KBM-7 (cell line): ENCODE data around the gene CLDN7.

Source experiments
- DNase-seq: peaks from one replicate; pipeline ENCODE4 v3.0.0-alpha.2; 2015
- in situ Hi-C: fragments of 300-500 bp; cut with MboI; formaldehyde crosslinking; loops from 2 replicates; pipeline ENCODE4 v1.14.3; 2020; ENCODE audit warnings: low sequenced_read_pairs, low pct_unique_long_range_greater_than_20kb, mixed read lengths

The CLDN7 gene

GRCh38 chr17:7262192-7262934 lies at the start of gene CLDN7:
TSS of gene CLDN7 (minus strand) at chr17:7262478. CDS start at chr17:7262043, 435 bp downstream.
- DNase-seq = no peak
- in situ Hi-C loops = no loop called here

- DNase-seq = no peak
- in situ Hi-C loops = no loop called here
Observed at GRCh38 chr17:7311110-7311705, 48.9 kb upstream of the CLDN7 start.

- no peak for DNase-seq
- in situ Hi-C loops = no loop called here
Observed at GRCh38 chr17:7309628-7310027, 47.4 kb upstream of the CLDN7 start.

- in situ Hi-C loops = no loop called here
- DNase-seq = peak; percentile 85
Observed at GRCh38 chr17:7308625-7309433, 46.6 kb upstream of the CLDN7 start.

GRCh38 chr17:7307686-7308624 lies 45.7 kb upstream of the CLDN7 start:
- in situ Hi-C loops = no loop called here
- no peak for DNase-seq

GRCh38 chr17:7306911-7307685 lies 44.8 kb upstream of the CLDN7 start, which contains the start of gene EIF5A:
TSS of gene EIF5A (plus strand) at chr17:7307628. CDS start at chr17:7309636, 2,008 bp downstream.
- peak; percentile 99 for DNase-seq
- in situ Hi-C loops = no loop called here

- in situ Hi-C loops = no loop called here
- no peak for DNase-seq
Observed at GRCh38 chr17:7304179-7304578, 41.9 kb upstream of the CLDN7 start.

GRCh38 chr17:7296189-7296861 lies 34.0 kb upstream of the CLDN7 start:
- peak; percentile 91 for DNase-seq
- in situ Hi-C loops = no loop called here

- DNase-seq = no peak
- in situ Hi-C loops = no loop called here
Observed at GRCh38 chr17:7295230-7296180, 33.2 kb upstream of the CLDN7 start.

GRCh38 chr17:7294614-7295153 lies 32.4 kb upstream of the CLDN7 start, which contains the start of gene YBX2:
TSS of gene YBX2 (minus strand) at chr17:7294639. CDS start at chr17:7294500, 139 bp downstream.
- DNase-seq = peak; percentile 60
- in situ Hi-C loops = no loop called here

GRCh38 chr17:7293816-7294613 lies 31.7 kb upstream of the CLDN7 start:
- peak; percentile 38 for DNase-seq
- in situ Hi-C loops = no loop called here

- in situ Hi-C loops = no loop called here
- peak; percentile 81 for DNase-seq
Observed at GRCh38 chr17:7293159-7293558, 30.9 kb upstream of the CLDN7 start.

GRCh38 chr17:7292729-7293128 lies 30.5 kb upstream of the CLDN7 start:
- DNase-seq = no peak
- in situ Hi-C loops = no loop called here

- no peak for DNase-seq
- in situ Hi-C loops = no loop called here
Observed at GRCh38 chr17:7292194-7292593, 29.9 kb upstream of the CLDN7 start.

GRCh38 chr17:7290685-7291084 lies 28.4 kb upstream of the CLDN7 start:
- no peak for DNase-seq
- in situ Hi-C loops = no loop called here

- DNase-seq = no peak
- in situ Hi-C loops = no loop called here
Observed at GRCh38 chr17:7290166-7290565, 27.9 kb upstream of the CLDN7 start.
